Endothelial cell of umbilical vein (primary cell): ENCODE measurements around the gene UGT2A2. TPM values are rescaled to one million over a fixed set of nuclear protein-coding genes. Genes with fewer than 3 reads are reported as not detected.

Experiments
- BruUV-seq: library from RNA; stranded (reverse); fragments of 400-500 nt; replicated peaks from 2 replicates; lab custom pipeline; 2021; lab: Mats Ljungman, UMichigan
- CTCF ChIA-PET: fragments of 300-600, 350-600 bp; sonication (Branson Sonifier 250); formaldehyde crosslinking; loops from one replicate; lab custom pipeline; 2021; ENCODE audit warnings: antibody characterized with exemption, inconsistent platforms; lab: Charles Lee
- POLR2A ChIA-PET: fragments of 300-600, 350-600 bp; sonication (Branson Sonifier 250); formaldehyde crosslinking; loops from one replicate; lab custom pipeline; 2021; ENCODE audit warnings: antibody characterized with exemption, inconsistent platforms; lab: Charles Lee
- DNase-seq: peaks from one replicate; pipeline ENCODE4 v3.0.0-alpha.2; 2011; ENCODE audit warnings: low read depth, low spot score
- FAIRE-seq: peaks from 2 replicates; lab custom pipeline; 2011; peaks lifted over from hg19 to GRCh38; lab: Jason Lieb, UNC
- H2AFZ ChIP-seq: 2 replicates; pipeline ENCODE4 v1.6.0; 2012; ENCODE audit warnings: low read depth, low read length, control low read depth, inconsistent platforms
- H3K27ac ChIP-seq: 2 replicates; pipeline ENCODE4 v1.5.1; 2011; ENCODE audit warnings: low read depth, mild to moderate bottlenecking, control low read depth, low read length, moderate library complexity; ENCODE audit not compliant: insufficient read depth
- H3K27me3 ChIP-seq, 2 experiments: 2 replicates each; pipeline versions ENCODE4 v1.6.0 to v1.6.1; 2011; ENCODE audit warnings: low read length in 2 of 2, mixed read lengths in 1 of 2; ENCODE audit not compliant: control insufficient read depth in 2 of 2, insufficient read depth in 2 of 2
- H3K36me3 ChIP-seq, 2 experiments: 2 replicates in 1 of 2; 3 replicates in 1 of 2; pipeline ENCODE4 v1.5.1; 2011; ENCODE audit warnings: low read length in 2 of 2, mild to moderate bottlenecking in 1 of 2, moderate library complexity in 1 of 2; ENCODE audit not compliant: control insufficient read depth in 2 of 2, insufficient read depth in 2 of 2; ENCODE audit errors: extremely low read depth in 1 of 2
- H3K4me1 ChIP-seq: 3 replicates; pipeline ENCODE4 v1.5.1; 2011; ENCODE audit warnings: mild to moderate bottlenecking, low read length; ENCODE audit not compliant: control insufficient read depth, insufficient read depth; ENCODE audit errors: extremely low read depth
- H3K4me2 ChIP-seq: 2 replicates; pipeline ENCODE4 v1.6.1; 2011; ENCODE audit warnings: low read length, control low read depth, mixed read lengths; ENCODE audit not compliant: insufficient read depth
- H3K4me3 ChIP-seq, 3 experiments: fragments of 200-600 bp in 1 of 3; sonication (generic), shearing (Covaris generic) in 1 of 3; replicated peaks in 1 of 3; 2 replicates each; pipeline ENCODE4 v1.5.1; 2011 to 2016; ENCODE audit warnings: control low read depth in 3 of 3, low read length in 3 of 3, mild to moderate bottlenecking in 2 of 3, inconsistent platforms in 1 of 3, low read depth in 1 of 3, moderate library complexity in 1 of 3; ENCODE audit not compliant: insufficient read depth in 1 of 3
- H3K79me2 ChIP-seq: 2 replicates; pipeline ENCODE4 v1.6.0; 2012; ENCODE audit warnings: low read length, inconsistent platforms; ENCODE audit not compliant: control insufficient read depth, insufficient read depth
- H3K9ac ChIP-seq: replicated peaks from 2 replicates; pipeline ENCODE3; 2011; ENCODE audit warnings: low read length, control low read depth; ENCODE audit not compliant: insufficient read depth; ENCODE audit errors: extremely low read depth
- H3K9me1 ChIP-seq: replicated peaks from 3 replicates; pipeline ENCODE4 v1.6.0; 2011; ENCODE audit warnings: mild to moderate bottlenecking, low read length; ENCODE audit not compliant: control insufficient read depth, insufficient read depth; ENCODE audit errors: extremely low read depth
- H3K9me3 ChIP-seq: replicated peaks from 2 replicates; pipeline ENCODE4 v1.5.1; 2012; ENCODE audit warnings: low read length, inconsistent platforms; ENCODE audit not compliant: control insufficient read depth, insufficient read depth
- H4K20me1 ChIP-seq: replicated peaks from 2 replicates; pipeline ENCODE3; 2011; ENCODE audit warnings: mild to moderate bottlenecking, low read length; ENCODE audit not compliant: control insufficient read depth, insufficient read depth; ENCODE audit errors: extremely low read depth
- CTCF ChIP-seq, 2 donors: IDR thresholded peaks; 1 replicate in 1 of 2; 2 replicates in 1 of 2; pipeline ENCODE4 v1.5.1; 2011; ENCODE audit warnings: low read length in 2 of 2, mild to moderate bottlenecking in 2 of 2, moderate library complexity in 2 of 2, control low read depth in 1 of 2, inconsistent platforms in 1 of 2, low read depth in 1 of 2; ENCODE audit not compliant: insufficient read depth in 1 of 2; ENCODE audit errors: extremely low read depth in 1 of 2
- EZH2 ChIP-seq: IDR thresholded peaks from 2 replicates; pipeline ENCODE4 v1.6.1; 2012; ENCODE audit warnings: borderline replicate concordance, low read depth, mild to moderate bottlenecking, moderate library complexity, low read length, inconsistent platforms; ENCODE audit not compliant: severe bottlenecking
- FOS ChIP-seq: IDR thresholded peaks from 2 replicates; pipeline ENCODE4 v1.6.1; 2011; ENCODE audit warnings: mild to moderate bottlenecking, low read length, moderate library complexity, borderline replicate concordance; ENCODE audit not compliant: insufficient read depth
- GATA2 ChIP-seq: IDR thresholded peaks from 2 replicates; pipeline ENCODE4 v1.7.0; 2011; ENCODE audit warnings: low read depth, mild to moderate bottlenecking, moderate library complexity, mixed read lengths, low read length; ENCODE audit not compliant: insufficient read length, insufficient read depth
- JUN ChIP-seq: IDR thresholded peaks from 2 replicates; pipeline ENCODE4 v1.6.1; 2011; ENCODE audit warnings: borderline replicate concordance, low read depth; ENCODE audit not compliant: insufficient read length, insufficient read depth
- MYC ChIP-seq: IDR thresholded peaks from one replicate; pipeline ENCODE4 v1.6.1; 2011; ENCODE audit warnings: mild to moderate bottlenecking, low read depth, low read length
- POLR2A ChIP-seq: IDR thresholded peaks from 2 replicates; pipeline ENCODE4 v1.6.1; 2012; ENCODE audit warnings: low read depth, mild to moderate bottlenecking, control low read depth, low read length
- POLR2AphosphoS5 ChIP-seq: IDR thresholded peaks from 2 replicates; pipeline ENCODE4 v1.6.1; 2012; ENCODE audit warnings: low read depth, mild to moderate bottlenecking, control low read depth, low read length, moderate library complexity; ENCODE audit not compliant: insufficient read depth
- dilution Hi-C: fragments of 300-500 bp; cut with MboI; formaldehyde crosslinking; loops from one replicate; pipeline ENCODE4 v1.15.0; 2019; ENCODE audit warnings: low sequenced_read_pairs; ENCODE audit not compliant: extremely low pct_ligation_motif_present
- intact Hi-C: fragments of 100-400 bp; cut with micrococcal nuclease; formaldehyde crosslinking; loops from one replicate; pipeline ENCODE4 v1.10.0; 2022
- polyA plus RNA-seq, 4 experiments: library from polyadenylated mRNA; depleted of rRNA in 3 of 4; stranded (reverse) in 3 of 4; unstranded in 1 of 4; fragments of >200 nt; gene quantifications; 2 replicates each; pipeline versions ENCODE4 v1.2.1 to v1.2.3, GENCODE V29; 2011 to 2012; ENCODE audit warnings: missing spikeins in 1 of 4
- total RNA-seq: library from RNA; stranded (reverse); gene quantifications from 2 replicates; pipeline ENCODE4 v1.2.3, GENCODE V29; 2021
- TF ChIP-seq, protein P1 (sequence below): IDR thresholded peaks from 2 replicates; pipeline ENCODE4 v1.6.1; 2011; ENCODE audit not compliant: insufficient read depth, insufficient read length

UGT2A2 gene
- total and polyA plus RNA-seq, 2 donors (not counting 3 experiments of a cell fraction or from before 2014, with no cell fraction given) = not detected

- Histone ChIP-seq H3K36me3 (no peaks in the 10 kb centered on the region), H3K27ac (no peak overlapping the region), H3K9ac (no peak overlapping the region), H3K79me2 (no peaks in the 10 kb centered on the region), H3K4me3 (no peak overlapping the region), H3K27me3 (no peaks in the 10 kb centered on the region), H2AFZ (no peak overlapping the region), H3K9me1 (no peaks in the 10 kb centered on the region), H3K4me2 (no peak overlapping the region), H3K4me1 (no peaks in the 10 kb centered on the region), H4K20me1 (no peaks in the 10 kb centered on the region), H3K9me3 (no peaks in the 10 kb centered on the region)
- BruUV-seq = no TSS peak
- no peak for FAIRE-seq
- DNase-seq = no peak
- intact Hi-C loops = no loop called here
- dilution Hi-C loops = no loop called here
- CTCF ChIA-PET = no interaction called here
- POLR2A ChIA-PET = no interaction called here
- TF ChIP-seq POLR2AphosphoS5 = no peak
- no peak for TF ChIP-seq EZH2
- TF ChIP-seq GATA2 = no peak
- no peak for TF ChIP-seq JUN
- no peak for TF ChIP-seq CTCF (IDR thresholded peaks at IDR 0.05; ENCODE audit: extremely low read depth in 1 of 2, insufficient read depth in 1 of 2, low read depth in 1 of 2, low read length in 2 of 2)
- TF ChIP-seq, protein P1, sequence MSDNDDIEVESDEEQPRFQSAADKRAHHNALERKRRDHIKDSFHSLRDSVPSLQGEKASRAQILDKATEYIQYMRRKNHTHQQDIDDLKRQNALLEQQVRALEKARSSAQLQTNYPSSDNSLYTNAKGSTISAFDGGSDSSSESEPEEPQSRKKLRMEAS = no peak
- no peak for TF ChIP-seq FOS
- TF ChIP-seq MYC = no peak
- no peak for TF ChIP-seq POLR2A
These were observed 9.8 kb upstream of the UGT2A2 start for GRCh38 chr4:69649207-69649606.
